Nephron progenitor cell (in vitro differentiated cells): ENCODE results near the gene CACNA2D2.

Experiments
- DNase-seq: peaks from one replicate; pipeline ENCODE4 v3.0.0; 2021
- H3K27ac Mint-ChIP-seq: 2 replicates; pipeline ENCODE4 v1.8.0; 2021; ENCODE audit warnings: mild to moderate bottlenecking, moderate library complexity, mixed read lengths
- H3K27me3 Mint-ChIP-seq: 2 replicates; pipeline ENCODE4 v1.8.0; 2021; ENCODE audit warnings: mild to moderate bottlenecking, low read depth, mixed read lengths; ENCODE audit not compliant: poor library complexity
- H3K36me3 Mint-ChIP-seq: 2 replicates; pipeline ENCODE4 v1.8.0; 2021; ENCODE audit warnings: low read depth, mixed read lengths
- H3K4me1 Mint-ChIP-seq: 2 replicates; pipeline ENCODE4 v1.8.0; 2021; ENCODE audit warnings: mixed read lengths
- H3K4me3 Mint-ChIP-seq: 2 replicates; pipeline ENCODE4 v1.8.0; 2021; ENCODE audit warnings: mild to moderate bottlenecking, moderate library complexity, mixed read lengths
- H3K9me3 Mint-ChIP-seq: 2 replicates; pipeline ENCODE4 v1.8.0; 2021; ENCODE audit warnings: mild to moderate bottlenecking, moderate library complexity, mixed read lengths
- TF ChIP-seq, protein P1 (sequence below): fragments of 200-600 bp; sonication (generic); IDR thresholded peaks from 2 replicates; pipeline ENCODE4 v1.5.0; 2021; ENCODE audit warnings: antibody characterized with exemption

CACNA2D2 gene

DNA sequence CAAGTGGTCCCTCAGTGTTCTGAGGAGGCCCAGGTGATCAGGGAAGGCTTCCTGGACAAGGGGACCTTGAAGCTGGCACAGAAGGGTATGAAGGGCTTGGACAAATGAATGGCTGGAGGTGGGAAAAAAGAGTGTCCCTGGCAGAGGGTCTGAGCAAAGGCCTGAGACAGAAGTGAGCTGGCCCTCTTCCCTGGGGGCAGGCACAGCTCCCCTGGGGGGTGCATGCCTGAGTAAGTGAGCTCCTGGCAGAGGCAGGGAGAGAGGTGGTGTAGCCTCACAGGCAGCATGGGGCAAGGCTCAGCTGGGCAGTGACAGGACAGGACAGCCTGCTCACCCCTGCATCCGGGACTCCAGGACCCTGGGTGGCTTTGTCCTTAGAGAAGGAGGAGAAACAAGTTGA lies 5.4 kb upstream of the CACNA2D2 start:
- TF ChIP-seq, protein P1, sequence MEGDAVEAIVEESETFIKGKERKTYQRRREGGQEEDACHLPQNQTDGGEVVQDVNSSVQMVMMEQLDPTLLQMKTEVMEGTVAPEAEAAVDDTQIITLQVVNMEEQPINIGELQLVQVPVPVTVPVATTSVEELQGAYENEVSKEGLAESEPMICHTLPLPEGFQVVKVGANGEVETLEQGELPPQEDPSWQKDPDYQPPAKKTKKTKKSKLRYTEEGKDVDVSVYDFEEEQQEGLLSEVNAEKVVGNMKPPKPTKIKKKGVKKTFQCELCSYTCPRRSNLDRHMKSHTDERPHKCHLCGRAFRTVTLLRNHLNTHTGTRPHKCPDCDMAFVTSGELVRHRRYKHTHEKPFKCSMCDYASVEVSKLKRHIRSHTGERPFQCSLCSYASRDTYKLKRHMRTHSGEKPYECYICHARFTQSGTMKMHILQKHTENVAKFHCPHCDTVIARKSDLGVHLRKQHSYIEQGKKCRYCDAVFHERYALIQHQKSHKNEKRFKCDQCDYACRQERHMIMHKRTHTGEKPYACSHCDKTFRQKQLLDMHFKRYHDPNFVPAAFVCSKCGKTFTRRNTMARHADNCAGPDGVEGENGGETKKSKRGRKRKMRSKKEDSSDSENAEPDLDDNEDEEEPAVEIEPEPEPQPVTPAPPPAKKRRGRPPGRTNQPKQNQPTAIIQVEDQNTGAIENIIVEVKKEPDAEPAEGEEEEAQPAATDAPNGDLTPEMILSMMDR = no peak
- Mint-ChIP-seq H3K36me3 (no peaks in the 10 kb centered on the region), H3K9me3 (no peaks in the 10 kb centered on the region), H3K4me1 (peaks cover 17% of the 10 kb centered on the region), H3K27ac (no peak overlapping the region), H3K27me3 (peaks cover 61% of the 10 kb centered on the region), H3K4me3 (no peak overlapping the region)
- DNase-seq = no peak

DNA sequence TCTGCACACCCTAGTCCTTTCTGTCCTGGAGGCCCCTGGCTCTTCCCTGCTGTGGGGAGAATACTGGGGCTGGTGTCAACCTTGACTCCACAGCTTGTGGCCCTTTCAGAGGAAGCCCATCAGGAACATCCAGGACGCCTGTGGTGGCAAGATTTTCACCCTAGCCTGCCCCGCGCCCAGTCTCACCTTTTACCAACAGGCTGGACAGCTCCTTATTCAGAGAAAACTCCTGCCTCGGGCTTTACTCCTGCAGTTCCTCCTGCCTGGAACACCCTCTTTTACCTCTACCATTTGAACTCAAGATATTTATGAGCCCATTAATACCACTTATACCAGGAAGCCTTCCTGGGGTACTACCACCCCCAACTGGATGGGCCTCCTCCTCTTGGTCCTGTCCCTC lies 2.7 kb upstream of the CACNA2D2 start:
- Mint-ChIP-seq H3K9me3 (no peaks in the 10 kb centered on the region), H3K4me3 (no peak overlapping the region), H3K27ac (no peak overlapping the region), H3K27me3 (peaks cover 74% of the 10 kb centered on the region), H3K4me1 (peaks cover 15% of the 10 kb centered on the region), H3K36me3 (no peaks in the 10 kb centered on the region)
- TF ChIP-seq, protein P1 = no peak
- no peak for DNase-seq

- peaks cover 18% of the 10 kb centered on the region for H3K4me1 Mint-ChIP-seq
- H3K27me3 Mint-ChIP-seq = peaks cover 79% of the 10 kb centered on the region
- DNase-seq = no peak
- H3K4me3 Mint-ChIP-seq = no peak overlapping the region
- no peaks in the 10 kb centered on the region for H3K36me3 Mint-ChIP-seq
- H3K9me3 Mint-ChIP-seq = no peaks in the 10 kb centered on the region
- TF ChIP-seq, protein P1 = no peak
- H3K27ac Mint-ChIP-seq = no peak overlapping the region
Observed at GRCh38 chr3:50504681-50505080, 1.2 kb upstream of the CACNA2D2 start.

GRCh38 chr3:50502584-50503423 lies 630 bp downstream of the CACNA2D2 start:
- H3K36me3 Mint-ChIP-seq = no peaks in the 10 kb centered on the region
- H3K9me3 Mint-ChIP-seq = no peaks in the 10 kb centered on the region
- TF ChIP-seq, protein P1 = no peak
- H3K4me1 Mint-ChIP-seq = peaks cover 34% of the 10 kb centered on the region
- peaks cover 82% of the 10 kb centered on the region for H3K27me3 Mint-ChIP-seq
- H3K27ac Mint-ChIP-seq = no peak overlapping the region
- peak overlapping the region; percentile 81 for H3K4me3 Mint-ChIP-seq
- peak; percentile 63 for DNase-seq

DNA sequence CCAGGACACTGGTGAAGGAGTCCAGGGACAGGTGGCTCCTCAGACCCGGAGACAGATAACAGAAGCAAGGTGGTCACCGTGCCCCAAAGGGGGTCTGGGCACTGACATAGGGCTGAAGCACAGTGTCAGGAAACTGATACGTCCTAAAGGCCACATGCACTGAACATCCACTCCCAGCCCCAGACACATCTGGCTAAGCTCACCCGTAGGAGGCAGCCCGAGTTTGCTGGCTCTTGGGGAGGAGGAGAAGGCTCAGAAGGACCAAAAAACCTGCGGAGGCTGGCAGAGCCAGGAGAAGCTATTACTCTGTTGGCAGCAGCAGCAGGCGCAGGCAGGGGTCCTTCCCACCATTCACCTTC lies 1.2 kb downstream of the CACNA2D2 start:
- TF ChIP-seq, protein P1 = no peak
- H3K9me3 Mint-ChIP-seq = no peaks in the 10 kb centered on the region
- H3K4me3 Mint-ChIP-seq = peak overlapping the region; percentile 81
- no peaks in the 10 kb centered on the region for H3K36me3 Mint-ChIP-seq
- H3K4me1 Mint-ChIP-seq = peaks cover 40% of the 10 kb centered on the region
- H3K27ac Mint-ChIP-seq = no peak overlapping the region
- DNase-seq = no peak
- peaks cover 76% of the 10 kb centered on the region for H3K27me3 Mint-ChIP-seq
